Ishikawa (cell line): ENCODE measurements around the gene VIP.

Experiments
- CEBPB ChIP-seq: IDR thresholded peaks from 2 replicates; pipeline ENCODE4 v1.6.1; 2012
- CREB1 ChIP-seq: IDR thresholded peaks from 2 replicates; pipeline ENCODE4 v1.6.1; 2012; ENCODE audit warnings: low read depth
- EGR1 ChIP-seq: IDR thresholded peaks from 2 replicates; pipeline ENCODE4 v1.6.1; 2012
- EP300 ChIP-seq: IDR thresholded peaks from 2 replicates; pipeline ENCODE4 v1.6.1; 2012; ENCODE audit warnings: borderline replicate concordance
- FOXM1 ChIP-seq: IDR thresholded peaks from 2 replicates; pipeline ENCODE4 v1.6.1; 2012; ENCODE audit warnings: low read depth, borderline replicate concordance
- NFIC ChIP-seq: IDR thresholded peaks from 2 replicates; pipeline ENCODE4 v1.6.1; 2012
- RAD21 ChIP-seq: IDR thresholded peaks from 2 replicates; pipeline ENCODE4 v1.6.1; 2012; ENCODE audit warnings: low read depth
- TAF1 ChIP-seq: IDR thresholded peaks from 2 replicates; pipeline ENCODE4 v1.6.1; 2012; ENCODE audit warnings: low read depth, mild to moderate bottlenecking
- TCF12 ChIP-seq: IDR thresholded peaks from 2 replicates; pipeline ENCODE4 v1.6.1; 2012; ENCODE audit warnings: low read depth
- TEAD4 ChIP-seq: IDR thresholded peaks from 2 replicates; pipeline ENCODE4 v1.6.1; 2012
- YY1 ChIP-seq: IDR thresholded peaks from 2 replicates; pipeline ENCODE4 v1.6.1; 2012; ENCODE audit warnings: low read depth
- ZBTB7A ChIP-seq: IDR thresholded peaks from 2 replicates; pipeline ENCODE4 v1.6.1; 2012; ENCODE audit warnings: low read depth
- TF ChIP-seq, protein P1 (sequence below): IDR thresholded peaks from 2 replicates; pipeline ENCODE4 v1.6.1; 2012
- TF ChIP-seq, protein P2 (sequence below): IDR thresholded peaks from 2 replicates; pipeline ENCODE4 v1.6.1; 2012
- TF ChIP-seq, protein P3 (sequence below): IDR thresholded peaks from 2 replicates; pipeline ENCODE4 v1.6.1; 2012; ENCODE audit warnings: low read depth, mild to moderate bottlenecking

Gene VIP

DNA sequence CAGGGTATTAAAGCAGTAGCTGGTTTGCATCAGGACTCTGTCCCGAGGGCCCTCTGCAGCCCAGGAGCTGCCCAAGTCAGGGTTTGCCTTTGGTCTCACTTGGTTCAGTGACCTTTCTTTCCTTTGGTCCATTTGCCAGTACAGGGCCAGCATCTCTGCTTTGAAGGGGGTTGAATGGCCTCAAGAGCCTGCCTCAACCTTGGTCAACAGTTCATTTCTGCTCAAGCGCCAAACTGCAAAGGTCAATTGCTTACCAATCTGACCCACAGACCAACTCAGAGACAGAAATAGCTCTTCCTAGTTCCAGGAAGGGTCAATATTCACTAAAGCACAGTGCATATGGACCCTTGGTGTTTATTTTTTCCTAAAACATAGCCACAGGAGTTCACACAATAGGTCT, 19.4 kb downstream of the VIP start:
- TF ChIP-seq EGR1: no peak
- TF ChIP-seq RAD21: no peak
- TF ChIP-seq NFIC: no peak
- TF ChIP-seq CREB1: no peak
- no peak for TF ChIP-seq CEBPB
- no peak for TF ChIP-seq EP300
- TF ChIP-seq, protein P1, sequence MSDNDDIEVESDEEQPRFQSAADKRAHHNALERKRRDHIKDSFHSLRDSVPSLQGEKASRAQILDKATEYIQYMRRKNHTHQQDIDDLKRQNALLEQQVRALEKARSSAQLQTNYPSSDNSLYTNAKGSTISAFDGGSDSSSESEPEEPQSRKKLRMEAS: no peak
- no peak for TF ChIP-seq TAF1
- no peak for TF ChIP-seq TEAD4
- TF ChIP-seq YY1: no peak
- TF ChIP-seq, protein P2, sequence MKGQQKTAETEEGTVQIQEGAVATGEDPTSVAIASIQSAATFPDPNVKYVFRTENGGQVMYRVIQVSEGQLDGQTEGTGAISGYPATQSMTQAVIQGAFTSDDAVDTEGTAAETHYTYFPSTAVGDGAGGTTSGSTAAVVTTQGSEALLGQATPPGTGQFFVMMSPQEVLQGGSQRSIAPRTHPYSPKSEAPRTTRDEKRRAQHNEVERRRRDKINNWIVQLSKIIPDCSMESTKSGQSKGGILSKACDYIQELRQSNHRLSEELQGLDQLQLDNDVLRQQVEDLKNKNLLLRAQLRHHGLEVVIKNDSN: no peak
- no peak for TF ChIP-seq TCF12
- TF ChIP-seq, protein P3, sequence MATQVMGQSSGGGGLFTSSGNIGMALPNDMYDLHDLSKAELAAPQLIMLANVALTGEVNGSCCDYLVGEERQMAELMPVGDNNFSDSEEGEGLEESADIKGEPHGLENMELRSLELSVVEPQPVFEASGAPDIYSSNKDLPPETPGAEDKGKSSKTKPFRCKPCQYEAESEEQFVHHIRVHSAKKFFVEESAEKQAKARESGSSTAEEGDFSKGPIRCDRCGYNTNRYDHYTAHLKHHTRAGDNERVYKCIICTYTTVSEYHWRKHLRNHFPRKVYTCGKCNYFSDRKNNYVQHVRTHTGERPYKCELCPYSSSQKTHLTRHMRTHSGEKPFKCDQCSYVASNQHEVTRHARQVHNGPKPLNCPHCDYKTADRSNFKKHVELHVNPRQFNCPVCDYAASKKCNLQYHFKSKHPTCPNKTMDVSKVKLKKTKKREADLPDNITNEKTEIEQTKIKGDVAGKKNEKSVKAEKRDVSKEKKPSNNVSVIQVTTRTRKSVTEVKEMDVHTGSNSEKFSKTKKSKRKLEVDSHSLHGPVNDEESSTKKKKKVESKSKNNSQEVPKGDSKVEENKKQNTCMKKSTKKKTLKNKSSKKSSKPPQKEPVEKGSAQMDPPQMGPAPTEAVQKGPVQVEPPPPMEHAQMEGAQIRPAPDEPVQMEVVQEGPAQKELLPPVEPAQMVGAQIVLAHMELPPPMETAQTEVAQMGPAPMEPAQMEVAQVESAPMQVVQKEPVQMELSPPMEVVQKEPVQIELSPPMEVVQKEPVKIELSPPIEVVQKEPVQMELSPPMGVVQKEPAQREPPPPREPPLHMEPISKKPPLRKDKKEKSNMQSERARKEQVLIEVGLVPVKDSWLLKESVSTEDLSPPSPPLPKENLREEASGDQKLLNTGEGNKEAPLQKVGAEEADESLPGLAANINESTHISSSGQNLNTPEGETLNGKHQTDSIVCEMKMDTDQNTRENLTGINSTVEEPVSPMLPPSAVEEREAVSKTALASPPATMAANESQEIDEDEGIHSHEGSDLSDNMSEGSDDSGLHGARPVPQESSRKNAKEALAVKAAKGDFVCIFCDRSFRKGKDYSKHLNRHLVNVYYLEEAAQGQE: no peak

GRCh38 chr6:152771061-152771687, 20.6 kb downstream of the VIP start:
- TF ChIP-seq TAF1 (no peak), CREB1 (no peak), FOXM1 (no peak), EP300 (no peak), EGR1 (no peak), ZBTB7A (no peak), TCF12 (no peak), NFIC (no peak), TEAD4 (no peak), CEBPB (no peak)
- TF ChIP-seq, protein P1: no peak
- TF ChIP-seq, protein P2: no peak

DNA sequence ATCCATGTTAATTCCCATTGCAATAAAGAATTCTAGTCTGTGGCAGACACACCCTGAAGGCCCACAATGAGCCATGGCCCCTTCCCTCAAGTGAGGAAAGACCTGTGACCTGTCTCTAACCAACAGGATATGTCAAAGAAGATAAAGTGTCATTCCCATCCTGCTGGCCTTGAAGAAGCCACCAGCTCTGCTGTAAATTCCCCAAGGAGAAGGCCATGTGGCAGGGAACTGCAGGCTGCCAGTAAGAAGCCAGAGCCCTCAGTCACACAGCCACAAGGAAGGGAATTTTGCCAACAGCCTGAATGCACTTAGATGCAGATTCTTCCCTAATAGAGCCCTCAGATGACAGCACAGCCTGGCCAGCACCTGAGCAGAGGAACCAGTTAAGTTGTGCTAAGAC, 24.8 kb downstream of the VIP start:
- no peak for TF ChIP-seq YY1
- no peak for TF ChIP-seq EGR1
- no peak for TF ChIP-seq TEAD4
- TF ChIP-seq CREB1: no peak
- TF ChIP-seq, protein P1: no peak
- no peak for TF ChIP-seq CEBPB
- no peak for TF ChIP-seq TAF1
- TF ChIP-seq, protein P3: no peak
- no peak for TF ChIP-seq NFIC
- no peak for TF ChIP-seq ZBTB7A
- TF ChIP-seq, protein P2: no peak
- TF ChIP-seq EP300: no peak
- no peak for TF ChIP-seq RAD21

DNA sequence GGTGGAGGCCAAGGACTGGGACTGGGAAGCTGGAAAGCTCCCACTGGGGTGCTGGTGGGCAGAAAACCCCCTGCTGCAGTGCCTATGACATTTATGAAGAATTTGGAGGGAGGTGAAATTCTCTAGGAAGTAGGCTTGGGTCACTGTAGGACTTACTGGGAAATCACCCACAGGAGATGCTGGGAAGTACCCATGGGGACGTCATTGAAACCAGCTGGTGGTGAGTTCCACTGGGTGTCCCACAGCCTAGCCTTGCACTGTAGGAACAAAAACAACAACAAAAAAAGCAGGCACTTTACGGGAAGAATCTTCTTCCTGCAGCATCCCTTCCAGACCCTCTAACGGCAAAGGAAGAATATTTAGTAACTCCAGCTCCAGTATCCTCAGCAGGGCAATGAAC, 26.2 kb downstream of the VIP start:
- TF ChIP-seq, protein P2: no peak
- TF ChIP-seq NFIC (no peak), EP300 (no peak), RAD21 (no peak), YY1 (no peak), CEBPB (no peak), FOXM1 (no peak), TAF1 (no peak), TCF12 (no peak), CREB1 (no peak), ZBTB7A (no peak), EGR1 (no peak), TEAD4 (no peak)
- TF ChIP-seq, protein P1: no peak
- TF ChIP-seq, protein P3: no peak
